MG63 (cell line): ENCODE data around the gene RMC1. TPM values are rescaled to one million over a fixed set of nuclear protein-coding genes. Genes with fewer than 3 reads are reported as not detected.

ENCODE experiments used
- total RNA-seq: library from RNA; depleted of rRNA; stranded (reverse); fragments of >200 nt; shearing (Covaris generic); gene quantifications from 2 replicates; pipeline ENCODE4 v1.2.3, GENCODE V29; 2014; ENCODE audit warnings: low replicate concordance; rRNA removed

Gene RMC1
- total RNA-seq, 1 experiment from 2014 or later: 21.1 TPM

Other genes starting within 250 kb of the RMC1 start
- gene RIOK3, start 50.2 kb upstream of the RMC1 start, total RNA-seq: 35.9 and 41.3 TPM in 2 replicates
- 8.5 and 11.1 TPM in 2 replicates for gene NPC1, start 83.0 kb downstream of the RMC1 start, total RNA-seq
- gene ANKRD29, start 159.4 kb downstream of the RMC1 start, total RNA-seq: 10.3 and 12.3 TPM in 2 replicates
- 6.4 and 16.0 TPM in 2 replicates for gene LAMA3, start 185.9 kb downstream of the RMC1 start, total RNA-seq